ENCODE results near the gene EGFR. TPM values are rescaled to one million over a fixed set of nuclear protein-coding genes. Genes with fewer than 3 reads are reported as not detected.

Gene EGFR
- total and polyA plus RNA-seq, 5 donors from 2014 or later = not detected

- no peak for ATAC-seq (ENCODE audit: low read depth in 2 of 2)
Measured at GRCh38 chr7:55155351-55156117, 136.7 kb downstream of the EGFR start.

GRCh38 chr7:55156919-55157763 lies 138.3 kb downstream of the EGFR start:
- Mint-ChIP-seq H3K27me3 (peaks cover 7% of the 10 kb centered on the region), H3K4me3 (peak overlapping the region in 1 of 4 donors; percentile 52), H3K9me3 (peaks cover 0 to 4% (median 0%) of the 10 kb centered on the region in 7 donors), H3K27ac (no peak overlapping the region), H3K4me1 (no peaks in the 10 kb centered on the region), H3K36me3 (no peaks in the 10 kb centered on the region)
- Histone ChIP-seq H3K4me3 (ENCODE audit: low read depth, low read length) (no peak overlapping the region), H3K9me3 (ENCODE audit: control insufficient read depth in 2 of 2, low read length in 2 of 2) (no peaks in the 10 kb centered on the region), H3K27me3 (ENCODE audit: control insufficient read depth, insufficient read depth, low read length) (no peaks in the 10 kb centered on the region), H3K27ac (ENCODE audit: insufficient read depth, low read length, poor library complexity, severe bottlenecking) (no peak overlapping the region), H3K36me3 (ENCODE audit: control insufficient read depth, insufficient read depth, low read length) (no peaks in the 10 kb centered on the region), H3K4me1 (ENCODE audit: control insufficient read depth, insufficient read depth, low read length, poor library complexity, severe bottlenecking) (no peaks in the 10 kb centered on the region)
- no peak for ATAC-seq (ENCODE audit: low read depth in 2 of 2)
- DNase-seq = no peak

More at GRCh38 chr7:55155351-55156117, 136.7 kb downstream of the EGFR start:
- Histone ChIP-seq H3K4me3 (ENCODE audit: low read depth, low read length) (no peak overlapping the region), H3K27me3 (ENCODE audit: control insufficient read depth, insufficient read depth, low read length) (no peaks in the 10 kb centered on the region), H3K36me3 (ENCODE audit: control insufficient read depth, insufficient read depth, low read length) (no peaks in the 10 kb centered on the region), H3K27ac (ENCODE audit: insufficient read depth, low read length, poor library complexity, severe bottlenecking) (no peak overlapping the region), H3K4me1 (ENCODE audit: control insufficient read depth, insufficient read depth, low read length, poor library complexity, severe bottlenecking) (no peaks in the 10 kb centered on the region), H3K9me3 (ENCODE audit: control insufficient read depth in 2 of 2, low read length in 2 of 2) (no peaks in the 10 kb centered on the region)
- H3K9me3 Mint-ChIP-seq = peaks cover 0 to 4% (median 0%) of the 10 kb centered on the region in 7 donors
- no peaks in the 10 kb centered on the region for H3K4me1 Mint-ChIP-seq
- no peak overlapping the region for H3K27ac Mint-ChIP-seq
- no peak for DNase-seq
- no peak overlapping the region for H3K4me3 Mint-ChIP-seq
- H3K27me3 Mint-ChIP-seq = no peaks in the 10 kb centered on the region
- H3K36me3 Mint-ChIP-seq = no peaks in the 10 kb centered on the region

DNA sequence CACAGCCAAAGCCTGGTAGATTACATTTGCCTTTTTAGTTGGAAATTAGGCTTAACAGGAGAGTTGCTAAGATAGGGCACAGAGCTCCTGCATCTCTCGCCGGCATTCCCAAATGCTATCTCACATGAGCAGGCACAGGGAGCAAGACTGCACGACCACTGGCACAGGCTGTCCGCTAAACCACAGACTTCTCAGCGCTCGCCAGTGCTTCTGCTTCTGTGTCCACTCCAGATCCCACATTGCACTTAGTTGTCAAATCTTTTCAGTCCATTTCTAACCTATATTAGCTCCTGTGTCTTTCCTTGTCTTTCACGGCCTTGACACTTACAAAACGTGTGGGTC lies 138.9 kb downstream of the EGFR start:
- no peak overlapping the region for H3K27ac ChIP-seq (ENCODE audit: insufficient read depth, low read length, poor library complexity, severe bottlenecking)
- Mint-ChIP-seq H3K4me3 (peak overlapping the region in 1 of 4 donors; percentile 52), H3K9me3 (peaks cover 0 to 2% (median 0%) of the 10 kb centered on the region in 7 donors), H3K27ac (no peak overlapping the region), H3K4me1 (no peaks in the 10 kb centered on the region), H3K36me3 (no peaks in the 10 kb centered on the region), H3K27me3 (peaks cover 10% of the 10 kb centered on the region)
- no peak overlapping the region for H3K4me3 ChIP-seq (ENCODE audit: low read depth, low read length)
- no peaks in the 10 kb centered on the region for H3K4me1 ChIP-seq (ENCODE audit: control insufficient read depth, insufficient read depth, low read length, poor library complexity, severe bottlenecking)
- H3K36me3 ChIP-seq (ENCODE audit: control insufficient read depth, insufficient read depth, low read length) = no peaks in the 10 kb centered on the region
- H3K9me3 ChIP-seq (ENCODE audit: control insufficient read depth in 2 of 2, low read length in 2 of 2) = no peaks in the 10 kb centered on the region
- ATAC-seq (ENCODE audit: low read depth in 2 of 2) (no peak), DNase-seq (no peak)
- H3K27me3 ChIP-seq (ENCODE audit: control insufficient read depth, insufficient read depth, low read length) = no peaks in the 10 kb centered on the region

- H3K27me3 Mint-ChIP-seq = peaks cover 10% of the 10 kb centered on the region
- DNase-seq = no peak
- H3K27ac Mint-ChIP-seq = no peak overlapping the region
Measured at GRCh38 chr7:55158541-55159382, 139.9 kb downstream of the EGFR start.

DNA sequence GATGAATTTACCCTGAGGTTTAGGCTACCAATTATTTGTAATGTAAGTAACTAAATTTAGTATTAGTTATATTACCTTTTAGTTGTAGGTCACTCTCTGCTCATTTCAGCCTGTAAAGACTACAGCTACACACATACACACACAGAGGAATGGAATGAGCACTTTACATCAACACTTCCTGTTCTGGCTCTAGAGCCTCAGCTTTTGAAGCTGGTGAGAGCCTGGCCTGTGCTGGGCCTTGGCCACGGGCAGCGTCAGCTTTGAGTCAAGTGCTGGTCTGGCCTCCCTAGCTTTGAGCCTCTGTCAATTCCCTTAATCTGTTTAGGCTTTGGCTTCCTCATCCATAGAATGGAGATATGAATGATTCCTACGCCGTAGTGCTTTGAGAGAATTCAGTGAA lies 141.7 kb downstream of the EGFR start:
- Histone ChIP-seq H3K27ac (ENCODE audit: insufficient read depth, low read length, poor library complexity, severe bottlenecking) (no peak overlapping the region), H3K36me3 (ENCODE audit: control insufficient read depth, insufficient read depth, low read length) (no peaks in the 10 kb centered on the region), H3K27me3 (ENCODE audit: control insufficient read depth, insufficient read depth, low read length) (no peaks in the 10 kb centered on the region), H3K9me3 (ENCODE audit: control insufficient read depth in 2 of 2, low read length in 2 of 2) (no peaks in the 10 kb centered on the region), H3K4me3 (ENCODE audit: low read depth, low read length) (no peak overlapping the region), H3K4me1 (ENCODE audit: control insufficient read depth, insufficient read depth, low read length, poor library complexity, severe bottlenecking) (no peaks in the 10 kb centered on the region)
- ATAC-seq (ENCODE audit: low read depth in 2 of 2) = no peak
- Mint-ChIP-seq H3K9me3 (peaks cover 0 to 2% (median 0%) of the 10 kb centered on the region in 7 donors), H3K4me3 (no peak overlapping the region), H3K27ac (no peak overlapping the region), H3K27me3 (peaks cover 10% of the 10 kb centered on the region), H3K4me1 (no peaks in the 10 kb centered on the region), H3K36me3 (no peaks in the 10 kb centered on the region)
- no peak for DNase-seq

More at GRCh38 chr7:55158541-55159382, 139.9 kb downstream of the EGFR start:
- Mint-ChIP-seq H3K36me3 (no peaks in the 10 kb centered on the region), H3K4me1 (no peaks in the 10 kb centered on the region), H3K4me3 (no peak overlapping the region), H3K9me3 (peaks cover 0 to 2% (median 0%) of the 10 kb centered on the region in 7 donors)
- H3K9me3 ChIP-seq (ENCODE audit: control insufficient read depth in 2 of 2, low read length in 2 of 2) = no peaks in the 10 kb centered on the region
- no peak overlapping the region for H3K27ac ChIP-seq (ENCODE audit: insufficient read depth, low read length, poor library complexity, severe bottlenecking)
- H3K36me3 ChIP-seq (ENCODE audit: control insufficient read depth, insufficient read depth, low read length) = no peaks in the 10 kb centered on the region
- H3K27me3 ChIP-seq (ENCODE audit: control insufficient read depth, insufficient read depth, low read length) = no peaks in the 10 kb centered on the region
- no peak for ATAC-seq (ENCODE audit: low read depth in 2 of 2)
- H3K4me1 ChIP-seq (ENCODE audit: control insufficient read depth, insufficient read depth, low read length, poor library complexity, severe bottlenecking) = no peaks in the 10 kb centered on the region
- H3K4me3 ChIP-seq (ENCODE audit: low read depth, low read length) = no peak overlapping the region

DNA sequence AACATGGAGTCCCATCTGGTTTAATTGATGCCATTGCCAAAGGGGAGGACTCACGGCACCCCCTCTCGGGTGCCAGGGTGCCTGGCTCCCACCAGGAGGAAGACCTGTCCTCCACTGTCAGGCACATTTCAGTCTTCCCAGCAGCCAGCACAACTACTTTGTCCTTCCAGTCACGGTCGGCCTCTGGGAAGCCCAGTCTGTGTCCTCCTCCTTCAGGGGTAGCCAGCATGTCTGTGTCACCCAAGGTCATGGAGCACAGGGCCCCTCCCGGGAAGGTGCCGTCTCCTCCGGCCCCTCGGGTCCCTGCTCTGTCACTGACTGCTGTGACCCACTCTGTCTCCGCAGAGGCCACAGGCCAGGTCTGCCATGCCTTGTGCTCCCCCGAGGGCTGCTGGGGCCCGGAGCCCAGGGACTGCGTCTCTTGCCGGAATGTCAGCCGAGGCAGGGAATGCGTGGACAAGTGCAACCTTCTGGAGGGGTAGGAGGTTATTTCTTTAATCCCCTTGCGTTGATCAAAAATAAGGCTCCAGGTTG lies 142.4 kb downstream of the EGFR start:
- H3K9me3 Mint-ChIP-seq = peaks cover 0 to 2% (median 0%) of the 10 kb centered on the region in 7 donors
- no peak overlapping the region for H3K4me3 ChIP-seq (ENCODE audit: low read depth, low read length)
- H3K27ac ChIP-seq (ENCODE audit: insufficient read depth, low read length, poor library complexity, severe bottlenecking) = no peak overlapping the region
- H3K27me3 ChIP-seq (ENCODE audit: control insufficient read depth, insufficient read depth, low read length) = no peaks in the 10 kb centered on the region
- no peaks in the 10 kb centered on the region for H3K36me3 ChIP-seq (ENCODE audit: control insufficient read depth, insufficient read depth, low read length)
- H3K27me3 Mint-ChIP-seq = peaks cover 10% of the 10 kb centered on the region
- no peak overlapping the region for H3K27ac Mint-ChIP-seq
- ATAC-seq (ENCODE audit: low read depth in 2 of 2) = no peak
- no peaks in the 10 kb centered on the region for H3K9me3 ChIP-seq (ENCODE audit: control insufficient read depth in 2 of 2, low read length in 2 of 2)
- no peaks in the 10 kb centered on the region for H3K4me1 ChIP-seq (ENCODE audit: control insufficient read depth, insufficient read depth, low read length, poor library complexity, severe bottlenecking)
- H3K4me1 Mint-ChIP-seq = no peaks in the 10 kb centered on the region
- DNase-seq = no peak
- H3K36me3 Mint-ChIP-seq = no peaks in the 10 kb centered on the region
- no peak overlapping the region for H3K4me3 Mint-ChIP-seq

- H3K4me1 Mint-ChIP-seq = no peaks in the 10 kb centered on the region
- Histone ChIP-seq H3K27me3 (ENCODE audit: control insufficient read depth, insufficient read depth, low read length) (no peaks in the 10 kb centered on the region), H3K9me3 (ENCODE audit: control insufficient read depth in 2 of 2, low read length in 2 of 2) (no peaks in the 10 kb centered on the region), H3K36me3 (ENCODE audit: control insufficient read depth, insufficient read depth, low read length) (no peaks in the 10 kb centered on the region), H3K4me1 (ENCODE audit: control insufficient read depth, insufficient read depth, low read length, poor library complexity, severe bottlenecking) (no peaks in the 10 kb centered on the region), H3K27ac (ENCODE audit: insufficient read depth, low read length, poor library complexity, severe bottlenecking) (no peak overlapping the region), H3K4me3 (ENCODE audit: low read depth, low read length) (no peak overlapping the region)
- peaks cover 0 to 8% (median 0%) of the 10 kb centered on the region in 7 donors for H3K9me3 Mint-ChIP-seq
- H3K36me3 Mint-ChIP-seq = no peaks in the 10 kb centered on the region
- no peak overlapping the region for H3K27ac Mint-ChIP-seq
- DNase-seq = no peak
- H3K27me3 Mint-ChIP-seq = peaks cover 10% of the 10 kb centered on the region
- H3K4me3 Mint-ChIP-seq = no peak overlapping the region
- no peak for ATAC-seq (ENCODE audit: low read depth in 2 of 2)
Measured at GRCh38 chr7:55162476-55162875, 143.7 kb downstream of the EGFR start.

Data from CD4-positive, CD25-positive, alpha-beta regulatory T cell (primary cell).